ENCODE measurements around the gene CPS1. TPM values are rescaled to one million over a fixed set of nuclear protein-coding genes. Genes with fewer than 3 reads are reported as not detected.

CPS1 gene
- total and polyA plus RNA-seq, 3 donors from 2014 or later: 17.2 to 22.5 (median 21.6) TPM

DNA sequence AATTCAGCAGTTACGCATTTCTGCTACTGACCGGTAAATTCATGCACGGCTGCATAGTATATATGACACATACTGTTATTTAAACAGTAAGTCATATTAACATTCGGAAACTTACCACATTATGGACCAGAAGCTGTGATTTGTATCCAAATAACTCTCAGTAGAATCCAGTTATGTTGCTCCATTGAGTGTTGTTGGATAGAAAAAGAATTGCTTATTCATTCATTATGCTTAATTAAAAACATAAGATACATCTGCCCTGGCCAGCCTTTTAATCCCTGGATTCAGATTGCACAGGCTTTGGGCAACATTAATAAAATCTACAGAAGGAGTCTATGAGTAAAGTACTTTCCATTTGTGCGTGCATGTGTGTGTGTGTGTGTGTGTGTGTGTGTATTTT, 111.3 kb downstream of the CPS1 start:
- intact Hi-C loops (cut with DNase I; ENCODE audit: low total_unique reads): no loop called here
- no peak for DNase-seq
- no peaks in the 10 kb centered on the region for H3K9me3 ChIP-seq

GRCh38 chr2:210671065-210671464, 114.7 kb downstream of the CPS1 start:
- Histone ChIP-seq H3K27ac (no peak overlapping the region), H3K9me3 (no peaks in the 10 kb centered on the region), H3K4me1 (no peaks in the 10 kb centered on the region), H3K4me3 (no peak overlapping the region), H3K27me3 (no peaks in the 10 kb centered on the region), H3K36me3 (ENCODE audit: low read depth, missing control alignments) (no peaks in the 10 kb centered on the region)
- TF ChIP-seq CTCF (IDR thresholded peaks at IDR 0.05): no peak
- no peak for TF ChIP-seq POLR2A (IDR thresholded peaks at IDR 0.05)
- 94 to 98% methylated on average over 3 of the region's 3 CpGs for WGBS, 2 donors
- intact Hi-C loops (cut with DNase I; ENCODE audit: low total_unique reads): no loop called here
- no peak for DNase-seq

More for the DNA sequence above, 111.3 kb downstream of the CPS1 start:
- no peak overlapping the region for H3K27ac ChIP-seq
- H3K36me3 ChIP-seq (ENCODE audit: low read depth, missing control alignments): no peaks in the 10 kb centered on the region
- H3K4me1 ChIP-seq: no peaks in the 10 kb centered on the region
- TF ChIP-seq POLR2A (IDR thresholded peaks at IDR 0.05) (no peak), CTCF (IDR thresholded peaks at IDR 0.05) (no peak)
- WGBS, 2 donors: 96 to 99% methylated on average over 5 of the region's 5 CpGs
- H3K27me3 ChIP-seq: no peaks in the 10 kb centered on the region
- H3K4me3 ChIP-seq: no peak overlapping the region

DNA sequence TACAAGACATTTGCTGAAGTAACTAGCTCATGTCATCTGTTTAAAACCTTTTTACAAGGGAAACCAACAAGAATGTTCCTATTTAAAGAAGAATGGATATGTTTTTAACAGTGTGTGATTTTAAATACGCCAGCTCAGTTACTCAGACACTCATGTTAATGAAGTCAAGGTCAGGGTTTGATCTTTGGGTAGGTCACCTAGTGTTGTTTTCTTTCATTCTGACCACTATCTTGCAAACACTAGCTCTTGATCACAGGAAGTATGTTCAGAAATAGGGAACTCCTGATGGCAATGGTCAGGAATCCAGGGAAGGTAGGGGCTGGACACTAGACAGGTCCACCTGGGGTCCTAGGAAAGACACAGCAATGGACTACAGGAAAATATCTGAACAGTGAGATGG, 116.7 kb downstream of the CPS1 start:
- DNase-seq: no peak
- TF ChIP-seq POLR2A (IDR thresholded peaks at IDR 0.05): no peak
- TF ChIP-seq CTCF (IDR thresholded peaks at IDR 0.05): no peak
- 69 to 91% methylated on average over 1 of the region's 1 CpG for WGBS, 2 donors
- Histone ChIP-seq H3K36me3 (ENCODE audit: low read depth, missing control alignments) (no peaks in the 10 kb centered on the region), H3K4me1 (no peaks in the 10 kb centered on the region), H3K4me3 (no peak overlapping the region), H3K27me3 (no peaks in the 10 kb centered on the region), H3K27ac (no peak overlapping the region), H3K9me3 (no peaks in the 10 kb centered on the region)
- intact Hi-C loops (cut with DNase I; ENCODE audit: low total_unique reads): no loop called here

DNA sequence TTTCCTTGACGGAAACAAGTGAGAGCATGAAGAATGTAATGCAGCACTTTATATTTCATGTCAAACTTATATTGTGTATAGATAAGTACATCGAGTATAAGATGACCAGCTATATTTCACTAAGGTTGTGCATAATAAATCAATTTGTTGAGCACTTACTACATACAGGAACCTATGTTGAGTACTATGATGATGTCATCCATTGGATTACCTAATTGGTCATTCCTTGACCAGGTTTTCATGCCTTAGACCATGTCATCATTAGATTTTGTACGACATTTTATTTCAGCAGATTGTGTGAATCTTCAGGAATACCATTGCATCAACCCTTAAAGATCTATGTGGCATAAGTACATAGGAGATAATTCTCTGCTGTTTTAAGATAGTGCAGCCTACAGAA, 119.7 kb downstream of the CPS1 start:
- no peak for DNase-seq
- WGBS, 2 donors: 84 to 88% methylated on average over 3 of the region's 3 CpGs
- no peaks in the 10 kb centered on the region for H3K9me3 ChIP-seq
- no peaks in the 10 kb centered on the region for H3K36me3 ChIP-seq (ENCODE audit: low read depth, missing control alignments)
- TF ChIP-seq POLR2A (IDR thresholded peaks at IDR 0.05) (no peak), CTCF (IDR thresholded peaks at IDR 0.05) (no peak)
- no peaks in the 10 kb centered on the region for H3K4me1 ChIP-seq
- H3K27ac ChIP-seq: no peak overlapping the region
- no peaks in the 10 kb centered on the region for H3K27me3 ChIP-seq
- H3K4me3 ChIP-seq: no peak overlapping the region
- intact Hi-C loops (cut with DNase I; ENCODE audit: low total_unique reads): no loop called here

- H3K4me3 ChIP-seq: no peak overlapping the region
- H3K36me3 ChIP-seq (ENCODE audit: low read depth, missing control alignments): no peaks in the 10 kb centered on the region
- no peaks in the 10 kb centered on the region for H3K9me3 ChIP-seq
- H3K4me1 ChIP-seq: no peaks in the 10 kb centered on the region
- no peak overlapping the region for H3K27ac ChIP-seq
- DNase-seq: no peak
- no peaks in the 10 kb centered on the region for H3K27me3 ChIP-seq
- intact Hi-C loops (cut with DNase I; ENCODE audit: low total_unique reads): no loop called here
- TF ChIP-seq CTCF (IDR thresholded peaks at IDR 0.05) (no peak), POLR2A (IDR thresholded peaks at IDR 0.05) (no peak)
These were observed 125.1 kb downstream of the CPS1 start for GRCh38 chr2:210681491-210681890.
